GM10266 (cell line): ENCODE data around the gene SEC14L5.
A peak's percentile ranks its signal among the peaks of the same experiment; 100 is the strongest.

Source experiments
- DNase-seq: peaks from one replicate; pipeline ENCODE4 v3.0.0; 2012; ENCODE audit errors: extremely low spot score
- TF ChIP-seq, protein P1 (sequence below): IDR thresholded peaks from 2 replicates; pipeline ENCODE4 v1.5.1; 2012; ENCODE audit warnings: mild to moderate bottlenecking, low read depth; ENCODE audit not compliant: control insufficient read depth, insufficient read depth; ENCODE audit errors: missing control alignments

Gene SEC14L5

DNA sequence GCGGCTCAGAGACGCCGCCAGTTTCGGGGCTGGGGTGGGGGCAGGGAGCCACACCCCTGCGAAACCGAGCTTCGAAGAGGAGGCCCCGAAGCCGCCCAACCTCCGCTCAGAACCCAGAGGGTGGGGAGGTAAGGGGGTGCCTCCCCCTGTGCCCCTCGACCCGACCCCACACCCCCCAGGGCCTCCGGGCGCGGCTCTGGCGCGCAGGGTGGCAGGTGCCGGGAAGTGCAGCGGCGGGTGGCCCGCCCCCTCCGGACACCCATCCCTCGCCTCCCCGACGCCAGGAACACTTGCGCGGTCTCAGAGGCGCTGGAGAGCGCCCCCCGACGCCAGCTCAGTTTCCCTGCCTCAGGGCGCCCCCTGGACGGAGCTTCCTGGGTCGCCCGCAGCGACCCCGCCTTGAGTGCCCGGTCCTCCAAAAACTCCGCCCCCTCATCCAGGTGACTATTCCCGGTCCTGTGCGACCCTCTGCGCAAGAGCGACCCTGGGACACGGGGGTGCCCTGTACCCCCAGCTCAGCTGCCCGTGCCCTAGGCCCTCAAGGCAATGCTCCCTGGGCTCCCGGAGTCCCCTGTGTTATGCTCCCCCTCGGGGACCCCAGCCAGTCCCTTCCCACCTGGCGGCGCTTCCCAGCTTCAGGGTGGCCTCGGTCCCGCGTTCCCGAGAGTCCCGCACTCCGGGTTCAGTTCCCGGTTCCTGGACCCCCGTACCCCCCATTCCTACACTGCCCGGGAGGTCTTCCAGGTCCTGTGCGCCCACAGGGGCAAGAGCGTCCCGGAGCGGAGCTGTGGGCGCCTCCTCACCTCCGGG is 21.7 kb upstream of the SEC14L5 start:
- TF ChIP-seq, protein P1, sequence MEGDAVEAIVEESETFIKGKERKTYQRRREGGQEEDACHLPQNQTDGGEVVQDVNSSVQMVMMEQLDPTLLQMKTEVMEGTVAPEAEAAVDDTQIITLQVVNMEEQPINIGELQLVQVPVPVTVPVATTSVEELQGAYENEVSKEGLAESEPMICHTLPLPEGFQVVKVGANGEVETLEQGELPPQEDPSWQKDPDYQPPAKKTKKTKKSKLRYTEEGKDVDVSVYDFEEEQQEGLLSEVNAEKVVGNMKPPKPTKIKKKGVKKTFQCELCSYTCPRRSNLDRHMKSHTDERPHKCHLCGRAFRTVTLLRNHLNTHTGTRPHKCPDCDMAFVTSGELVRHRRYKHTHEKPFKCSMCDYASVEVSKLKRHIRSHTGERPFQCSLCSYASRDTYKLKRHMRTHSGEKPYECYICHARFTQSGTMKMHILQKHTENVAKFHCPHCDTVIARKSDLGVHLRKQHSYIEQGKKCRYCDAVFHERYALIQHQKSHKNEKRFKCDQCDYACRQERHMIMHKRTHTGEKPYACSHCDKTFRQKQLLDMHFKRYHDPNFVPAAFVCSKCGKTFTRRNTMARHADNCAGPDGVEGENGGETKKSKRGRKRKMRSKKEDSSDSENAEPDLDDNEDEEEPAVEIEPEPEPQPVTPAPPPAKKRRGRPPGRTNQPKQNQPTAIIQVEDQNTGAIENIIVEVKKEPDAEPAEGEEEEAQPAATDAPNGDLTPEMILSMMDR: peak; percentile 3
- peak; percentile 47 for DNase-seq

DNA sequence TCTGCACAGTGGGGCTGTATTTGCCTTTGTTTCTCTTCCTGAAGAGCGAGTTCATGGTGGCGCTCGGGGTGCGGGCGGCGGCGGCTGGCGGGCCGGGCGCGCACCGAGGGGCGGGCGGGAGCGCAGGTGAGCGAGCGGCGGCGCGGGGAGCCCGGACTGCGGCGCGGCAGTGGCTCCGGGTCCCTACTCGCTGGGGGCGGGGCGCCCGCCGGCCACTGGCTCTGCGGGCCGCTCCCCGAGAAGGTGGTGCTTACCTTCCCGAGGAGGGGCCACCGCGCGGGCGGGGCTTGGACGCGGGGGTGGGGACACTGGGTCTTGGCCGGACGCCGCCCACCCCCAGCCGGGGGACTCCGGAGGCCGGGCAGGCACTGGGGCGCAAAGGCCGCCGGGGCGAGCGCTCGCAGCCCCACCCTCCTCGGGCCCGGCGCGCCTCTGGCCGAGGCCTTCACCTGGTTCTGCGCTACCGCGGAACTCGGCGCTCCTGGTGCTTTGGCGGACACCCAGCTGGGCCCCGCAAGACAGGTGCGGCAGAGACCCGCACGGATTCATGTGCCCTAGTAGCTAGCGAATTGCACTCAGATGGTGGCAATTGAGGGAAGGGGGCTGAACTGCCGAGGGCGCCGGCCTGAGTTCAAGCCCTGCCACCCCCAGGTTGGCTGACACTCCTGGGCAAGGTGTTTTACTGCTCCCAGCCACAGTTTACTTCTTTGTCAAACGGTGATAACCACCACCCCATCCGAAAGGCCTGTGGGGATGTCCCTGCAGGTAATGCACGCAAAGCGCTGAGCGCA is 20.9 kb upstream of the SEC14L5 start, which contains the start of gene PPL:
PPL (minus strand) TSS at position 158 of the 791 bp plus-strand sequence; CDS start at position 55, 103 bp downstream.
- TF ChIP-seq, protein P1: no peak
- DNase-seq: peak; percentile 85

DNA sequence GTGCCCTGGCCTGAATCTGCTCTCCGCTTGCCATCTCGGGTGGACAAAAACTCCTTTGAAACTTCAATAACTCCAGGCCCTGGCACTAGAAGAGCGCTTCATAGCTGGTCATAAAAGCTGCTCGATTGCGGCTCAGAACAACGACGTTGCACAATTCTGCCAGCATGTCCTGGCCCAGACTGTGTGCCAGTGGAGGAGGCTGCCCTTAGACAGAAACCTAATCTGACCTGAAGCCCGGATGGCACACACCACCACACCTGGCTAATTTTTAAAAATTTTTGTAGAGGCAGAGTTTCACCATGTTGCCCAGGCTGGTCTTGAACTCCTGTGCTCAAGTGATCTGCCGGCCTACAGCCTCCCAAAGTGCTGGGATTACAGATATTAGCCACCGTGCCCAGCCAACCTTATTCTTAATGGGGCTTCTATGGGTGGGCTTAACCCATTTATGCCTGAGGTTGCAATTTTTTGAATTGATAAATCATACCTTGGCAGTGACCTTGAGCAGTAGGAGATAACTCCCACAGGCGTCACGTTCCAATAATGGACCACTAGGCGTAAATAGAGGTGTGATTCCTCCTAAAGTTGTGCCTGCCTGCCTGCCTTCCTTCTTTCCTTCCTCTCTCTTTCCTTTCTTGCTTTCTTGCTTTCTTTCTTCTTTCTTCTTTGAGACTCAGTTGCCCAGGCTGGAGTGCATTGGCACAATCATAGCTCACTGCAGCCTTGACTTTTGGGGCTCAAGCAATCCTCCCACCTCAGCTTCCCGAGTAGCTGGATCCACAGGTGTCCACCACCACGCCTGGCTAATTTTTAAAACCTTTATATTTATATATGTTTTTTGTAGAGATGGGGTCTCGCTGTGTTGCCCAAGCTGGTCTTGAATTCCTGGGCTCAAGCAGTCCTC is 20.1 kb upstream of the SEC14L5 start:
- DNase-seq: no peak
- TF ChIP-seq, protein P1: no peak

DNA sequence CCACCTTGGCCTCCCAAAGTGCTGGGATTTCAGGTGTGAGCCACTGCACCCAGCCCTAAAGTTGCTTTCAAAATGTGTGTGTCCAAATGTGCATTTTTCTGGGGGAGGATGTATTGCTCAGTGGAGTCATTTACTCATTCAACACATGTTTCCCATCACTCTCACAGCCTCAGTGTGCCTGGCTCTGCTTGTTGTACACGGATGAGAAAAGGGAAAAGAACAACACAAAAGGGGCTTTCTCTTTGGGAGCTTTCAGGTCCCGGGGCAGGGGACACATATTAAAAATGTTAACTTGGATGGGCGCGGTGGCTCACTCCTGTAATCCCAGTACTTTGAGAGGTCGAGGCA is 19.5 kb upstream of the SEC14L5 start:
- TF ChIP-seq, protein P1: no peak
- DNase-seq: no peak

DNA sequence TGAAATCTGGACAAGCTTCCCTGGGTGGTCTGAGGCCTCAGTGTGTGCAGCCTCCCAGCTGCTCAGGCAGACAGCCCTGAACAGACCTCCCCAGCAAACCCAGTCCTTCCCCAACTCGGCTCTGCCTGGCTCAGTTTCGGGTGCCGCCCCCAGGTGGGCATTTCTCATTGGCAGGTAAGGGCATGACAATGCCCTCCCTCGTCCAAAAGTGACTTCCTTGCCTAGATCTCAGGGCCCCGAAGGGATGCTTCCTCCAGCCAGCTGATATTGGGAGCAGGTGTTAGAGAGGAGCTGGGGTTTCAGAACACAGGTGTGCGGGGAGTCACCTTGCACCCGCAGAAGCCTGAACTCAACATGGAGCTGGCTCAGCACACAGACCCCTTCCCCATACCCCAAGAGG is 17.4 kb upstream of the SEC14L5 start:
- DNase-seq: no peak
- TF ChIP-seq, protein P1: no peak

DNA sequence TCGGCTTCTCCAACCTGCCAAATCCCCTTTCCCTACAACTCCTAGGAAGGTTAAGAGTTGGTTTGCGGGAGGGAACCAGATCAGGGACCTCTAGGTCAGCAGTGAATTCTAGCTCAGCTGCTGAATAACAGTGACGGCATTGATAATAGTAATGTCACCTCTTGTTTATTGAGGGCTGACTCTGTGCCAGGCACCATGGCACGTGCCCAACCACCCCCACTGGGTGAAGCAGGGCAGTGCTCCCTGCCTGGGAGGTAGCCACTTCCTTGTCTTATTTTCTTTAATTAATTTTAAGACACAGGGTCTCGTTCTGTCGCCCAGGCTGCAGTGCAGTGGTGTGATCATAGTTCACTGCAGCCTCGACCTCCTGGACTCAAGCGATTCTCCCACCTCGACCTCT is 15.6 kb upstream of the SEC14L5 start:
- DNase-seq: no peak
- TF ChIP-seq, protein P1: no peak
